C1 segment of cervical spinal cord (tissue), 14 donors: ENCODE data around the gene HOXB6.
A peak's percentile ranks its signal among the peaks of the same experiment; 100 is the strongest.

Experiments used
- DNase-seq, 14 donors: peaks; one replicate each; lab custom pipeline; 2025; lab: John Stamatoyannopoulos, UW

HOXB6 gene

DNA sequence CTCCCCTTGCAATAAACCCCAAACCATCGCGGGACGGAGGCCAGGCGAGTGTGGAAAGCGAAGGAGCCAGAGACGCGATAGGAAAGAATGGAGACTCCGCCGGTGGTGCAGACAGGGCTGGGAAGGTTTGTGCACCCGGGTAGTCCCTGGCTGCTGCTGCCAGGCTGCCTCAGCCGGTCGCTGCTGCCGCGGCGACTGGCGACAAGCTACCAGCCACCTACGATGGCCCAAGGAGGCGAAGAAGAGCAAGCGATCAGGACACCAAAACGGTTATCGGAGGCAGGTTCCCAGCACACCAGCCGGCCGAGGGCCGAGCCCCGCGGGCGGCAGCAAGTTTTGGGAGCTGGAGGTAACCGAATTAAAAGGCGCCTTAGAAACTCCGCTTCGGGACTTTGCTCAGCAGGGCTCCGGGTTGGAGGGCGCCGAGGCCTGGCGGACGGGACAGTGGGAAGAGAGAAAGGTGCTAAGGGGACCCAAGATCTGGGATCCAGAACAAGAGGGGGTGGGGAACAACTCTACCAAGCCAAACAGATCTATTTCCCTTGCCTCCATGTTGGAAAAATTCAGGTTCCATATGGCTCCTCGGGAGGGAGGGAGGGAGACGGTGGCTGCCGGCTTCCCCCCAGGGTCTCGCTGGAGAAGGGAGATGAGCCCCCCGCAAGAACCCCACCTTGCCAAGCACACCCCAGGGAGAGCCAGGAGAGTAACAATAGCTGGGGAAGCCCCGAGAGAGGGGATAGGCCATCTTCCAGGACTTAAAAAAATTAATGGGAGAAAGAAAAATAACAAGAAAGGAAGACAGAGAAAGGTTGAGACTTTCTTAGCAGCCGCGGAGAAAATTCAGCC is 50.2 kb downstream of the HOXB6 start:
- no peak for DNase-seq

GRCh38 chr17:48553826-48554225 is 51.0 kb downstream of the HOXB6 start:
- no peak for DNase-seq

- no peak for DNase-seq
Measured at GRCh38 chr17:48553190-48553547, 51.6 kb downstream of the HOXB6 start.

- DNase-seq, result peak in 3 of 14 donors; percentile 29 to 54 (median 47)
Measured at GRCh38 chr17:48552466-48553189, 52.2 kb downstream of the HOXB6 start.

DNA sequence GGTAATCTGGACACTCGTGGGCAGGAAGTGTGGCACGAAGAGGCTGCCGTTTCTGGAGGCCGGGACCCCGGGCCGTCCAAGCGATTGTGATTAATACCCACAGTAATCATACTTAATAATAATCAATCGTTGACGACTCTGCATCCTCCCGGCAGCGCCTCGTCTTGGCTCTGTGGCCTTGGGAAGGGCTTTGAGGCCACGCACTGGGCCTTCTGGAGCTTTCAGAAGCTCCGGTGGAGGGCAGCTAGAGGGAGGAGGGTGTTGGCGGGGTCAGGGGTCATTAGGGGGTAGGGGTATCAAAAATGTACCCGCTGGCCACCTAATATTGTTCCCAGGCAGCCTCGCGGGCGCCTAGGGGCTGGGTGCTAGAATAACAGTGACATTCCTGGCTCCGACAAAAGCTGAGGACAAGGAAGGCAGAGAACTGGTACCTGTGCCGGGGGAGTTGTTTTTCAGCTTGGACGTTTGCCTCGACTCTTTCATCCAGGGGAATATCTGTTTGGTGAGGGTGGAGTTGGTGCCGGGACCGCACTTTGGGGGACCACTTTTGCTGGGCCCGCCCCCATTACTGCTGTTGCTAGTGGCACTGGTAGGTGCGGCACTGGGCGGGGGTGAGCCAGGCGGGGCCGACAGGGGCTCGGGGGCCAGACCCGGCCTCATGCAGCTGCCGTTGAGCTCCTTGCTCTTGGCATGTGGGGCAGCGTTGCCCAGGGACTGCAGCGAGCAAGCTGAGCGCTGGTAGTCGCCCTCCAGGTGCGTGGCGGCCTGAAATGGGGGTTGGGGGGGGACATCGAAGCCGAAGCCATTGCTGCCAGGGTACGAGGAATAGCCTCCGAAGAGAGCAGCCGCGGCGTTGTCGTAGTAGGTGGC is 53.0 kb downstream of the HOXB6 start:
- DNase-seq, result no peak

DNA sequence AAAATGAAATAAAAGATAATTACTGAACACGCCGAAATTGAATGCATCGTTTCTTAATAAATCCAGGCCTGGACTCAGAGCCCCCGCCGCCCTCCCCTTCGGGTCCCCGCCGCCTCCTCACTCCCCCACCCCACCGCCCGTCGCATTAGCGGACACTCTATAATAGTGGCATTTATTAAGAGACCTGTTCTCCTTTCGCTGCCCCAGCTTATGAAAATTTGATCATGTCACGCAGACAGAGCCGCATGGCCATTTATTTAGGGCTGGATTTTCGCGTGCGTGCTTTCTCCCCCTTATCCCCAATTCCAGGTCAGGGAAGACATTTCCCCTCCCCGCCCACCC is 53.6 kb downstream of the HOXB6 start:
- DNase-seq, result no peak

DNA sequence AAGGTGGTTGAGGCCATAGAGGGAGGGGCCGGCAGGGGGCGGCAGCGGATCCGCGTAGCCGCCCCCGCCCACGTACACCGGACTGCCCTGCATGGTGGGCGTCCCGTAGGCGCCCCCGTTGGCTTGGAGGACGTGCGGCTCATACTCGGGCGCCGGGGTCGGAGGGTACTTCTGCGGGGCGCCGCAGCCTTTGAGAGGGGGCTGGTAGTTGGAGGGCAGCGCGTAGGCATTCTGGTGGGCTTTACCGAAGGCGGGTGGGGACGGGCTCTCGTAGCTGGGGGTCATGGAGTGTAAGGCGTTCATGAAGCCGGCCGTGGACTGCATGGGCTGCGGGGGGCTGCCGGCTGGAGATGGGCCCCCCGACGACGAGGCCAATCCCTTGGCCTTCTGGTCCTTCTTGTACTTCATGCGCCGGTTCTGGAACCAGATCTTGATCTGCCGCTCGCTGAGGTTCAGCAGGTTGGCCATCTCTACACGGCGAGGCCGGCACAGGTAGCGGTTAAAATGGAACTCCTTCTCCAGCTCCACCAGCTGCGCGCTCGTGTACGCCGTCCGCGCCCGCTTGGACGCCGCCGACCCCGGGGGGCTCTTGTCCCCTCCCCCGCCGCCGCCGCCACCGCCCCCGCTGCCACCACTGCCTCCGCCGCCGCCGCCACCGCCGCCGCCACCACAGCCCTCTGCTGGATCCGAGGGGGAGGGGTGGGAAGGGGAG is 54.1 kb downstream of the HOXB6 start:
- DNase-seq, result no peak

DNA sequence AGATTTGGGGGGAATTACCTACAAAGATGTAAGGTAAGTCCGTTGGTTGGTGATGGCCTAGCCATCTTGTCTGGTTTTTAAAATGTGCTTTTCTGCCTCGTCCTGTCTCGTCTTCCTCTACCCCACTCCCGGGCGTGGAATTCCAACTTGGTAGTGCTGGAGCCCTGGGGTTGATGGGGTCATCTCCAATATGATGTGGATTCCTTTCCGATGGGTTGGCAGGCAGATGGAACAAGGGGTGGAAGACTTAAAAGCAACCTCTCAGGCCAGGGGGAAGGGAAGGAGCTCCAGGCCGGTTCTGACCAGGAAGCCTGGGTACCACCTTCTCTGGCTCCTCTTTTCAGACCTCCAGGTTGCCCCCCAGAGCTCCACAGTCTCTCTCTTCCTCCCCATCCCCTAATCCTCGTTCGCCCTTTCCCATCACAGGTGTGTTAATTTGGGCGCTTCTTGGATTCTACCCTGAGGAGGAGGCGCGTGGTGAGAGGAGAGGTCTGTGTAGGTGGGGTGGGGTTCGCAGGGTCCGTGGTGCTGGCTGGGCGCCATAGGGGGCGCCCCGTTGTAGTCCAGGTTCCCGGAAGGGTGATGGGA is 54.8 kb downstream of the HOXB6 start:
- DNase-seq, result no peak

- DNase-seq, result no peak
Measured at GRCh38 chr17:48549281-48549630, 55.5 kb downstream of the HOXB6 start.

DNA sequence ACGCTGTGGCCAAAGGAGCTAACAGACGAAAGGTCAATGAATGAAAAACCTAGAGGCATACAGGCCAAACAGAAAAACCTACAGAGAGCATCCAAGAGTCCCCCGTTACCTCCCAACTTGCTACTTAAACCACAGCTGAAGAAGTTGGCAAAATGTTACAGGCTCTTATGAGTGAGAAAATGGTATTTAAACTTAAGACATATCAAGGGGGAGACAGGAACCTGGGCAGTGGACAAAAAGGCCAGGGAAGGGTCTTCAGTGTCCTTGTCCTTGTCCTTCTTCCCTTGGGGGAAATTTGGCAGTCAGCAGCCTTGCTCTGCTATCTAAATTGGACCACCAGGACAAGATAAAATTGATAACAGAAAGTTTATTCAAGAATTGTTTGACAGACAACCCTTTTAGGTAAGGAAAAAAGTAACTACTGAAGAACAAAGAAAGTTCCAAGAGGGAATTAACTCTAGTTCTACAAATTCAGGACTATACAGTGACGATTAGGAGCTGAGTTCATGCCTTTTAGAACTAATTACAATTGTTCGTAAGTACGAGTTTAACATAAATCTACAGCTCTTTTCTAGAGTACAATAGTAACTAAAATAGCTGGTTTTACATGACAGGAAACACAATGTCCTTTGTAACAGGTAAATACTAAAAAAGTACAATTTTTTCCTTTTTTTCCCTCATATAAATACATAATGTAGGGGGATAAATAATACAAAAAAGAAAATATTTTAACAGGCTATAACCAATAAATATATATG is 56.1 kb downstream of the HOXB6 start:
- DNase-seq, result no peak

DNA sequence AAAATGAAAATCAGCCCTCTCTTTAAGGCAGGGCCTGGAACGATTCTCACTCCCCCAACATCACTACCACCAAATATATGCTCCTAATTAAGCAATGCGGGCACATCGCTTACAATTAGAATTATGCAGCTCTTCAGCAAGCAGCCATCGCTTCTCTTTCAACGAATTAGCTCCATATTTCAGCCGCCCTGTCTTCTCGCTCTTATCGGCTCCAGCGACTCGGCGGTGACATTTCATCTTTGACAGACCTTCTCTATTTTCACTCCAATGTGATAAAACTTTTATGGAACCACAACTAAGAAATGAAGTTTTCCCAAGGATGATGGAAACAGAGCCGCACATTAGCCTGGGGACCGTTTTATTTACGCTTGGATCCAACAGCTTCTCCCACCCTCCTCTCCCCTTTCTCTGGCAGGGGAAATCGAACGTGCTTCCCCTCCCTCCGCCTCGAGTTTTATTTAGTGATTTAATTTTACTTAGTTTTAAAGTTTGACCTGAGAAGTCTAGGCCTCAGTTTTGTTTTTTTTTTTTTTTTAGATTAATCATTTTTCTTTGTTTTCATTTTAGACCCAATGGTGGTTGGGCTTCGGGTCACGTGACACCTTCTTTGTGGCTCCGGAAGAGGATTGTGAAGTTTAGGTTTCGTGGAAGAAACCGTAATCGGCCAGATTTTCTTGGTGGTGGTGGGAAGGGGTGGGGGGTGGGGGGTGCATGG is 56.8 kb downstream of the HOXB6 start:
- DNase-seq, result no peak

GRCh38 chr17:48546924-48547807 is 57.6 kb downstream of the HOXB6 start:
- DNase-seq, result no peak

- DNase-seq, result peak in 1 of 14 donors; percentile 24
Measured at GRCh38 chr17:48546137-48546923, 58.5 kb downstream of the HOXB6 start.
